ENCODE results near the gene PFDN1.

PFDN1 gene

GRCh38 chr5:140328036-140328764 is 25.3 kb upstream of the PFDN1 start:
- no peak for FAIRE-seq

- no peak for FAIRE-seq
Measured at GRCh38 chr5:140327589-140327988, 24.7 kb upstream of the PFDN1 start.

DNA sequence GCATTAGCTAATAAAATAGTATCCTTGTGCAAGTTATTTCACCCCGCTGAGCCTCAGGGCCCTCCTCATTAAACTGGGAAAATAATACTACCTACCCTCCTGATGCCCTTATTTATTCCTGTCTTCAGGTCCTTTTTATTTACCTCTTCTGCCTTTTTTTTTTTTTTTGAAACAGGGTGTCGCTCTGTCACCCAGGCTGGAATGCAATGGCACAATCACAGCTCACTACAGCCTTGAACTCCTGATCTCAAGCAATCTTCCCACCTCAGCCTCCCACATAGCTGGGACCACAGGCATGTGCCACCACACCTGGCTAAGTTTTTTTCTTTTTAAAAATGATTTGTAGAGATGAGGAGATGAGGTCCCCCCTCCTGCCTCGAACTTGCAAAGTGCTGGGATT is 22.6 kb upstream of the PFDN1 start:
- FAIRE-seq = no peak

GRCh38 chr5:140324617-140325241 is 21.8 kb upstream of the PFDN1 start:
- no peak for FAIRE-seq

DNA sequence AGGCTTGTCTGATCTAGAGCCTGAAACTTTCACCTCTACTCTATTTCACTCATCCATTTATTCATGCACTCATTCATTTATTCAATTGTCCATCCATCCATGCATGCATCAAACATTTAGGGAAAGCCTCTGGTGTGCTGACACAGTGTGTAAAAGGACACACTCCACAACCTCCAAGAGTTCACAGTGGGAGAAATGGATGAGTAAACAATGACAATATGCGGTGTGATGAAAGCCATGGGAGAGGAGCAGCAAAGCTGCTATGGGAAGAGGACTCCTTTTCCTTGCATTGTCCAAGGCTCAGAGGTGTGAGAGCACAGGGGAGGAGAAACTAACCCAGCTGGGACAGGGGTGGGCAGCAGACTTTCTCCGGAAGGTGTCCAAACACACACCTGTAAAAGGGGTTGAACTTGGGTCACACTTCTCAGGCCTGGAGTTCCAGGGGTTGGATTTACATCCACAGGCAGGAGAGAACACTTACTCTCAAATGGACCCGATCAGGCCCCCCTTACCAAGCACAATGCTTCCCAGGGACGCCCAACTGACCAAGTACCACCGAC is 21.2 kb upstream of the PFDN1 start:
- FAIRE-seq = no peak

- no peak for FAIRE-seq
Measured at GRCh38 chr5:140322751-140323731, 20.1 kb upstream of the PFDN1 start.

DNA sequence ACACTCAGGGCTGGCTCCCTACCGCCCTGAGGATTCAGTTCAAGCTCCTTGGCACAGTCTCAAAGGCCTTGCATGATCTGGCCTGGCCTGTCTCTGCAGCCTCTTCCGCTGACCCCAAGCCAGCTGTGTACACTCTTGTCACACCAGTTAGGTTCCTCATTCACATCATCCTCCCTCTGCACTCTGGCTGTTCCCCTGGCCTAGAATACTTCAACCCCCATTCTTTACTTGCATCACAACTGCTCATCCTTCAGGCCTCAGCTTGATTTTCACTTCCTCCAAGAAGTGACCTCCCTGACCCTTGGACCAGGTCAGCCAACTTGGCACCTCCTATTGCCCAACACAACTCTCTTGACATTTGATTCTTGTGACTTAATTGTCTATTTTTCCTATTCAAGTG is 18.9 kb upstream of the PFDN1 start:
- FAIRE-seq = no peak

GRCh38 chr5:140319833-140320232 is 16.9 kb upstream of the PFDN1 start:
- FAIRE-seq = no peak

- FAIRE-seq = no peak
Measured at GRCh38 chr5:140318792-140319191, 15.9 kb upstream of the PFDN1 start.

DNA sequence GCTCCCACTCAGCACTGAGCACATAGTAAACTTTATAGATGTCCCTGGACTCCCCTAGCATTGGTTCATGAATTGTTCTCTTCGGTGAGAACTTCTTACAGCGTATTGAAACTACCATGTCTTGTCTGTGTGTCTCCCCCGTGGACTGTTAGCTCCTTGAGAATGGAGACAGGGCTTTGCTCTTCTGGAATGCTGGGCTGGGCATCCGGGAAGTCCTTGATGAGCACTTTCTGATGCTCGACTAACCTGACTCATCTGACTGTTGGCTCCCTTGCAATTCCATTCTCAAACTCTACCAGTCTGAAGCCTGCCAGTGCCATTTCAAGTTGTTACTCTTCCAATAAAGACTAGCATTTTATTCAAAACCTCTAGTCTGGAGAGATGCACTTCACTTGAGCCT is 15.0 kb upstream of the PFDN1 start:
- no peak for FAIRE-seq

GRCh38 chr5:140312791-140313189 is 9.9 kb upstream of the PFDN1 start:
- FAIRE-seq = no peak

- no peak for FAIRE-seq
Measured at GRCh38 chr5:140312067-140312790, 9.3 kb upstream of the PFDN1 start.

DNA sequence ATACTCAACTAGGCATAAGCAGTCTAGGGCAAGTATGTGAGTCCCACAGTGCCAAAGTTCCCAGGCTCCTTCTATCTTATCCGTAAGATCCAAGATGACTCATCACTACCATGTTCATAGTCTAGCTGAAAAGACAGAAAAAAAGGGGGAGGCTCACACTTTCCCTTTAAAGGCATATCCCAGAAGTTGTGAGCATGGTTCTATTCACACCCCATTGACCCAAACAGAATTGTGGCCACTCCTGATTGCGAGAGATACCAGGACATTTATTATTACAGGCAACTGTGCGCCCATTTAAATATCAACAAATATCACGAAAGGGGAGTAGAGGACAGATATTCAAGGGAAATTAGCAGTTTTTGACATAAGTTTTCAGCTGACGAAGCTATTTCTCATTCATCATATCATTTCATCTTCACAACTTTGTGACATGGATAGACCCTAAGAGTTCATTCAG is 8.1 kb upstream of the PFDN1 start:
- no peak for FAIRE-seq

GRCh38 chr5:140310434-140310833 is 7.5 kb upstream of the PFDN1 start:
- no peak for FAIRE-seq

GRCh38 chr5:140309706-140310249 is 6.9 kb upstream of the PFDN1 start:
- FAIRE-seq = no peak

DNA sequence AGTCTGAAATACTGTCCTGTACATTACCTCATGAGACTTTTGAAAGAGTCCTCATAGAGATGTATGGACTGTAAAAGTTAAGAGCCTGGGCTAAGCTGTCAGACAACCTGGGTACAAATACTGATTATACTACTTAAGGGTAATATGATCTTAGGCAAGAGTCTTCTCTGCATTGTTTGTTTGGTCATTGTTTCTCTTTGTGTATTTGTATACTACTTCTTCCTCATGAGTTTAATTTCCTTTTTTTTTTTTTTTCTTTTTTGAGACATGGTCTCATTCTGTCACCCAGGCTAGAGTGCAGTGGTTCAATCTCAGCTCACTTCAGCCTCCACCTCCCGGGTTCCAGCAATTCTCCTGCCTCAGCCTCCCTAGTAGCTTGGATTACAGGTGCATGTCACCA is 2.6 kb upstream of the PFDN1 start:
- no peak for FAIRE-seq

- FAIRE-seq = no peak
Measured at GRCh38 chr5:140303966-140304365, 1.1 kb upstream of the PFDN1 start.

DNA sequence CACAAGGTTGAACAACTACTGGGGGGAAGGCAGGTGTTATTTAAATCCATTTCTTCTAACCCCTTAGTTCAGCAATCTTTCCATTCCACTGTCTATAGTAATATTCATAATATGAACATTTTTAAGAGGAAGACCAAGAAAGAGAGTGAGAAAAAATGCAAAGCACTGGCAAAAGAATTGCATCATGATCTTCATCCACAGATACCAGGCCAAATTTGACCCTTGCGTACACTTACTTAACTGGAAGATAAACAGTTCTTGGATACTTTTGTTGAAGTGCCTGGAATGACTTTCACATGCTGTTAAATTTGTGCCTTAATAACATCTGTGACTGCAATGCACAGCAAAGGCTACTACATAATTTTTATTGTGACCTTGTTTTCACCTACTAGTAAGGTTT is 1.8 kb downstream of the PFDN1 start:
- no peak for FAIRE-seq

DNA sequence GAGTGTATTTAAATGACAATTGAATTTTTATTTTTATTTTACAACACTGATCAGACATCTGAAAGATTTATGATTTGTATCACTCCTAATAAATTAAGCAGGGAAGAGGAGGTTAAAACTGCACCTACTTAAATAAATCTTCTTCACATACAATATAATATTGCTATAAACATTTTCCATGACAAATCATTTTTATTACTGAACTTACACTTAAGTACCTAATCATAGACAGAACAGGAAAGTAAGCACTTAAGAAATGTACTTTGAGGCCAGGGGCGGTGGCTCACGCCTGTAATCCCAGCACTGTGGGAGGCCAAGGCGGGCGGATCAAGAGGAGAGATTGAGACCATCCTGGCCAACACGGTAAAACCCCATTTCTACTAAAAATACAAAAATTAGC is 3.8 kb downstream of the PFDN1 start:
- no peak for FAIRE-seq

GRCh38 chr5:140298183-140298601 is 4.7 kb downstream of the PFDN1 start:
- no peak for FAIRE-seq

GRCh38 chr5:140297283-140297682 is 5.6 kb downstream of the PFDN1 start:
- no peak for FAIRE-seq

GRCh38 chr5:140296289-140296688 is 6.6 kb downstream of the PFDN1 start:
- no peak for FAIRE-seq
